Endothelial cell of umbilical vein (primary cell): ENCODE measurements around the gene PNPLA7.

ENCODE experiments used
- CTCF ChIP-seq, 2 donors: IDR thresholded peaks; 1 replicate in 1 of 2; 2 replicates in 1 of 2; pipeline ENCODE4 v1.5.1; 2011; ENCODE audit warnings: low read length in 2 of 2, mild to moderate bottlenecking in 2 of 2, moderate library complexity in 2 of 2, control low read depth in 1 of 2, inconsistent platforms in 1 of 2, low read depth in 1 of 2; ENCODE audit not compliant: insufficient read depth in 1 of 2; ENCODE audit errors: extremely low read depth in 1 of 2
- EZH2 ChIP-seq: IDR thresholded peaks from 2 replicates; pipeline ENCODE4 v1.6.1; 2012; ENCODE audit warnings: borderline replicate concordance, low read depth, mild to moderate bottlenecking, moderate library complexity, low read length, inconsistent platforms; ENCODE audit not compliant: severe bottlenecking
- FOS ChIP-seq: IDR thresholded peaks from 2 replicates; pipeline ENCODE4 v1.6.1; 2011; ENCODE audit warnings: mild to moderate bottlenecking, low read length, moderate library complexity, borderline replicate concordance; ENCODE audit not compliant: insufficient read depth
- GATA2 ChIP-seq: IDR thresholded peaks from 2 replicates; pipeline ENCODE4 v1.7.0; 2011; ENCODE audit warnings: low read depth, mild to moderate bottlenecking, moderate library complexity, mixed read lengths, low read length; ENCODE audit not compliant: insufficient read length, insufficient read depth
- JUN ChIP-seq: IDR thresholded peaks from 2 replicates; pipeline ENCODE4 v1.6.1; 2011; ENCODE audit warnings: borderline replicate concordance, low read depth; ENCODE audit not compliant: insufficient read length, insufficient read depth
- MAX ChIP-seq: IDR thresholded peaks from 2 replicates; pipeline ENCODE4 v1.6.1; 2011; ENCODE audit not compliant: insufficient read depth, insufficient read length
- MYC ChIP-seq: IDR thresholded peaks from one replicate; pipeline ENCODE4 v1.6.1; 2011; ENCODE audit warnings: mild to moderate bottlenecking, low read depth, low read length
- POLR2A ChIP-seq: IDR thresholded peaks from 2 replicates; pipeline ENCODE4 v1.6.1; 2012; ENCODE audit warnings: low read depth, mild to moderate bottlenecking, control low read depth, low read length
- POLR2AphosphoS5 ChIP-seq: IDR thresholded peaks from 2 replicates; pipeline ENCODE4 v1.6.1; 2012; ENCODE audit warnings: low read depth, mild to moderate bottlenecking, control low read depth, low read length, moderate library complexity; ENCODE audit not compliant: insufficient read depth

GRCh38 chr9:137500666-137501397, 49.4 kb downstream of the PNPLA7 start:
- no peak for TF ChIP-seq CTCF (IDR thresholded peaks at IDR 0.05; ENCODE audit: extremely low read depth in 1 of 2, insufficient read depth in 1 of 2, low read depth in 1 of 2, low read length in 2 of 2)
- TF ChIP-seq POLR2A = no peak
- no peak for TF ChIP-seq FOS
- no peak for TF ChIP-seq POLR2AphosphoS5
- TF ChIP-seq MAX = no peak
- TF ChIP-seq EZH2 = no peak
- TF ChIP-seq JUN = no peak
- TF ChIP-seq MYC = no peak
- no peak for TF ChIP-seq GATA2
